HCT116 (cell line): ENCODE results near the gene CDCA4. TPM values are rescaled to one million over a fixed set of nuclear protein-coding genes. Genes with fewer than 3 reads are reported as not detected.

Experiments
- ATAC-seq: fragments of 200-7000 bp; cut with Tn5 transposase; 2 replicates; pipeline ENCODE4 v1.9.1; 2020; ENCODE audit warnings: mild to moderate bottlenecking, moderate library complexity
- BruUV-seq: library from RNA; stranded (reverse); fragments of 400-500 nt; replicated peaks from 2 replicates; lab custom pipeline; 2021; lab: Mats Ljungman, UMichigan
- CTCF ChIA-PET: fragments of 300-600 bp; sonication (Branson Sonifier 250); formaldehyde crosslinking; loops from one replicate; lab custom pipeline; 2021; ENCODE audit warnings: antibody characterized with exemption; lab: Charles Lee
- POLR2A ChIA-PET: fragments of 300-600, 350-600 bp; sonication (Branson Sonifier 250); formaldehyde crosslinking; loops from one replicate; lab custom pipeline; 2021; ENCODE audit warnings: antibody characterized with exemption; lab: Charles Lee
- RAD21 ChIA-PET, 2 experiments: fragments of 300-600 bp; sonication (Branson Sonifier 250); formaldehyde crosslinking; loops; one replicate each; lab custom pipeline; 2023; ENCODE audit warnings: low total read pairs in 2 of 2; ENCODE audit not compliant: uncharacterized antibody in 2 of 2, unreplicated experiment in 2 of 2, low non-redundant PET in 1 of 2; lab: Charles Lee
- DNase-seq: peaks from one replicate; pipeline ENCODE4 v3.0.0-alpha.2; 2010; ENCODE audit warnings: low read depth, low spot score
- H2AFZ ChIP-seq: fragments of 200-600 bp; shearing (Covaris generic), sonication (generic); 2 replicates; pipeline ENCODE4 v1.6.1; 2017; ENCODE audit warnings: low read depth, mixed run types, mixed read lengths, antibody characterized with exemption, low read length; ENCODE audit not compliant: poor library complexity, severe bottlenecking
- H3K27ac ChIP-seq: 2 replicates; pipeline ENCODE4 v1.5.1; 2012; ENCODE audit warnings: low read depth, low read length
- H3K27me3 ChIP-seq: fragments of 200-600 bp; sonication (generic); 2 replicates; pipeline ENCODE4 v1.6.1; 2016; ENCODE audit warnings: mixed run types, low read length, mixed read lengths; ENCODE audit not compliant: insufficient read depth
- H3K36me3 ChIP-seq, 2 experiments: fragments of 200-500 bp in 1 of 2; fragments of 200-600 bp in 1 of 2; sonication (Bioruptor generic) in 1 of 2; sonication (generic) in 1 of 2; 2 replicates each; pipeline versions ENCODE4 v1.5.1 to v1.6.1; 2014 to 2016; ENCODE audit warnings: low read length in 2 of 2, inconsistent platforms in 1 of 2, mixed read lengths in 1 of 2, mixed run types in 1 of 2; ENCODE audit not compliant: insufficient read depth in 2 of 2, control insufficient read depth in 1 of 2
- H3K4me1 ChIP-seq, 2 experiments: fragments of 200-600 bp in 1 of 2; sonication (generic) in 1 of 2; 2 replicates each; pipeline versions ENCODE4 v1.5.1 to v1.6.1; 2012 to 2017; ENCODE audit warnings: low read length in 2 of 2, inconsistent platforms in 1 of 2, mild to moderate bottlenecking in 1 of 2, mixed read lengths in 1 of 2, mixed run types in 1 of 2, moderate library complexity in 1 of 2; ENCODE audit not compliant: insufficient read depth in 2 of 2, control insufficient read depth in 1 of 2
- H3K4me2 ChIP-seq: fragments of 200-600 bp; sonication (generic); 2 replicates; pipeline ENCODE4 v1.6.1; 2017; ENCODE audit warnings: mixed run types, low read length, mixed read lengths
- H3K4me3 ChIP-seq, 2 experiments: fragments of 200-600 bp in 1 of 2; sonication (generic) in 1 of 2; replicated peaks in 1 of 2; 2 replicates each; pipeline ENCODE4 v1.5.1; 2011 to 2016; ENCODE audit warnings: low read length in 2 of 2, control low read depth in 1 of 2, low read depth in 1 of 2, mild to moderate bottlenecking in 1 of 2, mixed read lengths in 1 of 2, mixed run types in 1 of 2
- H3K79me2 ChIP-seq: fragments of 200-600 bp; sonication (generic); 2 replicates; pipeline ENCODE4 v1.6.1; 2017; ENCODE audit warnings: mild to moderate bottlenecking, mixed run types, low read length, moderate library complexity, mixed read lengths; ENCODE audit not compliant: insufficient read depth
- H3K9ac ChIP-seq: fragments of 200-600 bp; sonication (generic); 2 replicates; pipeline ENCODE4 v1.6.1; 2016; ENCODE audit warnings: low read length, mixed read lengths
- H3K9me2 ChIP-seq: fragments of 200-600 bp; sonication (generic), shearing (Covaris generic); 2 replicates; pipeline ENCODE4 v1.6.1; 2017; ENCODE audit warnings: mixed run types, mild to moderate bottlenecking, moderate library complexity; ENCODE audit not compliant: insufficient read depth
- H3K9me3 ChIP-seq, 2 experiments: fragments of 200-500 bp in 1 of 2; fragments of 200-600 bp in 1 of 2; sonication (Bioruptor generic) in 1 of 2; sonication (generic) in 1 of 2; 2 replicates each; pipeline ENCODE4 v1.6.1; 2014 to 2017; ENCODE audit warnings: low read length in 2 of 2, mixed read lengths in 2 of 2, inconsistent platforms in 1 of 2, low read depth in 1 of 2, mild to moderate bottlenecking in 1 of 2, mixed run types in 1 of 2, moderate library complexity in 1 of 2; ENCODE audit not compliant: control insufficient read depth in 1 of 2, insufficient read depth in 1 of 2
- H4K20me1 ChIP-seq: fragments of 200-600 bp; sonication (generic), shearing (Covaris generic); 2 replicates; pipeline ENCODE4 v1.6.1; 2017; ENCODE audit warnings: mixed run types, mild to moderate bottlenecking, moderate library complexity; ENCODE audit not compliant: insufficient read depth
- CBX3 ChIP-seq: IDR thresholded peaks from 2 replicates; pipeline ENCODE4 v1.6.1; 2012; ENCODE audit warnings: low read depth
- CEBPB ChIP-seq: IDR thresholded peaks from 2 replicates; pipeline ENCODE4 v1.6.1; 2012; ENCODE audit warnings: low read depth
- CTCF ChIP-seq, 3 experiments: fragments of 200-600 bp in 1 of 3; sonication (generic) in 1 of 3; IDR thresholded peaks in 2 of 3; conservative IDR thresholded peaks in 1 of 3; 2 replicates each; pipeline ENCODE4 v1.5.1; 2012 to 2017; ENCODE audit warnings: low read depth in 2 of 3, low read length in 2 of 3, antibody characterized with exemption in 1 of 3, borderline replicate concordance in 1 of 3, control low read depth in 1 of 3, mild to moderate bottlenecking in 1 of 3, mixed read lengths in 1 of 3, mixed run types in 1 of 3, moderate library complexity in 1 of 3; ENCODE audit not compliant: insufficient read depth in 1 of 3
- EGR1 ChIP-seq: IDR thresholded peaks from 2 replicates; pipeline ENCODE4 v1.6.1; 2012; ENCODE audit warnings: low read depth
- EZH2 ChIP-seq: fragments of 200-600 bp; sonication (generic); IDR thresholded peaks from 2 replicates; pipeline ENCODE4 v1.6.1; 2017; ENCODE audit warnings: antibody characterized with exemption, mixed run types
- EZH2phosphoT487 ChIP-seq: fragments of 200-600 bp; IDR thresholded peaks from 2 replicates; pipeline ENCODE4 v1.6.1; 2018; ENCODE audit warnings: antibody characterized with exemption, borderline replicate concordance
- JUND ChIP-seq: IDR thresholded peaks from 2 replicates; pipeline ENCODE4 v1.6.1; 2012
- POLR2A ChIP-seq: IDR thresholded peaks from 2 replicates; pipeline ENCODE4 v1.7.0; 2011; ENCODE audit warnings: borderline replicate concordance; ENCODE audit not compliant: insufficient read depth, insufficient read length; ENCODE audit errors: extremely low read depth
- RAD21 ChIP-seq: IDR thresholded peaks from 2 replicates; pipeline ENCODE4 v1.6.1; 2012; ENCODE audit warnings: low read depth, mild to moderate bottlenecking
- SIN3A ChIP-seq: IDR thresholded peaks from 2 replicates; pipeline ENCODE4 v1.6.1; 2012; ENCODE audit warnings: low read depth
- SP1 ChIP-seq: IDR thresholded peaks from 2 replicates; pipeline ENCODE4 v1.6.1; 2012; ENCODE audit warnings: low read depth
- SRF ChIP-seq: IDR thresholded peaks from 2 replicates; pipeline ENCODE4 v1.6.1; 2012; ENCODE audit warnings: low read depth
- ZBTB33 ChIP-seq: IDR thresholded peaks from 2 replicates; pipeline ENCODE4 v1.6.1; 2011; ENCODE audit warnings: mild to moderate bottlenecking, low read length, moderate library complexity; ENCODE audit not compliant: insufficient replicate concordance; ENCODE audit errors: extremely low read depth
- ZFX ChIP-seq: fragments of 450-650 bp; IDR thresholded peaks from 2 replicates; pipeline ENCODE4 v1.6.1; 2017
- ZNF274 ChIP-seq: fragments of 200-500 bp; sonication (Bioruptor generic); IDR thresholded peaks from 2 replicates; pipeline ENCODE4 v1.6.1; 2014; ENCODE audit warnings: mild to moderate bottlenecking, low read depth, low read length, inconsistent platforms
- intact Hi-C: fragments of 100-400 bp; cut with micrococcal nuclease; formaldehyde crosslinking; loops from 2 replicates; pipeline ENCODE4 v1.10.0; 2022
- total RNA-seq: library from RNA; stranded (reverse); gene quantifications from one replicate; pipeline ENCODE4 v1.2.1, GENCODE V29; 2021; ENCODE audit not compliant: unreplicated experiment
- TF ChIP-seq, protein P1 (sequence below): IDR thresholded peaks from 2 replicates; pipeline ENCODE4 v1.6.1; 2012; ENCODE audit warnings: low read depth
- TF ChIP-seq, protein P2 (sequence below): IDR thresholded peaks from 2 replicates; pipeline ENCODE4 v1.6.1; 2012

The CDCA4 gene
- total RNA-seq, 1 experiment from 2014 or later = 62.4 TPM

DNA sequence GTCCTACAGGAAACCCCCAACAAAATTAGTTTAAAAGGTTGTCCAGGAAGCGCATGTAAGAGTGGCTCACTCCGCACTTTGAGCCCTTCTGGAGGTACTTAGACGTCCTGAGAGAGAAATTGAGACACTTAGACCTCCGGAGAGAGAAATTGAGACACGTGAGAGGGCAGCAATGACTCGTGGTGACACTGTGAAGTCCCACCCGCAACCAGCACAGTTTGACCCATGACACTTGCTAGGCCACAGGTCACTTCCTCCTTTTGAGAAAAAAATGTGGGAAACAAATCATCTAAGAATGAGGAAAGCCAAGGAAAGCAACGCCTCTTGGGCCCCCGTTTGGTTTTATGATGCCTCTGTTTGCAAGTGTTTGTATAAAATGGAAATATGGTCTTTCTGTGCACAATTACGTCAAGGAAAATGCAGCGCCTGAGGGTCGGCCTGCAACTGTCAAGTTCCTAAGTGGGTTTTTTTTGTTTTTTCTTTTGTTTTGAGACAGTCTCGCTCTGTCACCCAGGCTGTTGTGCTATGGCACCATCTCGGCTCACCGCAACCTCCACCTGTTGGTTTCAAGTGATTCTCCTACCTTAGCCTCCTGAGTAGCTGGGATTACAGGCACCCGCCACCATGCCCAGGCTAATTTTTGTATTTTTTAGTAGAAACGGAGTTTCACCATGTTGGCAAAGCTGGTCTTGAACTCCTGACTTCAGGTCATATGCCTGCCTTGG lies 13.6 kb upstream of the CDCA4 start:
- TF ChIP-seq, protein P1, sequence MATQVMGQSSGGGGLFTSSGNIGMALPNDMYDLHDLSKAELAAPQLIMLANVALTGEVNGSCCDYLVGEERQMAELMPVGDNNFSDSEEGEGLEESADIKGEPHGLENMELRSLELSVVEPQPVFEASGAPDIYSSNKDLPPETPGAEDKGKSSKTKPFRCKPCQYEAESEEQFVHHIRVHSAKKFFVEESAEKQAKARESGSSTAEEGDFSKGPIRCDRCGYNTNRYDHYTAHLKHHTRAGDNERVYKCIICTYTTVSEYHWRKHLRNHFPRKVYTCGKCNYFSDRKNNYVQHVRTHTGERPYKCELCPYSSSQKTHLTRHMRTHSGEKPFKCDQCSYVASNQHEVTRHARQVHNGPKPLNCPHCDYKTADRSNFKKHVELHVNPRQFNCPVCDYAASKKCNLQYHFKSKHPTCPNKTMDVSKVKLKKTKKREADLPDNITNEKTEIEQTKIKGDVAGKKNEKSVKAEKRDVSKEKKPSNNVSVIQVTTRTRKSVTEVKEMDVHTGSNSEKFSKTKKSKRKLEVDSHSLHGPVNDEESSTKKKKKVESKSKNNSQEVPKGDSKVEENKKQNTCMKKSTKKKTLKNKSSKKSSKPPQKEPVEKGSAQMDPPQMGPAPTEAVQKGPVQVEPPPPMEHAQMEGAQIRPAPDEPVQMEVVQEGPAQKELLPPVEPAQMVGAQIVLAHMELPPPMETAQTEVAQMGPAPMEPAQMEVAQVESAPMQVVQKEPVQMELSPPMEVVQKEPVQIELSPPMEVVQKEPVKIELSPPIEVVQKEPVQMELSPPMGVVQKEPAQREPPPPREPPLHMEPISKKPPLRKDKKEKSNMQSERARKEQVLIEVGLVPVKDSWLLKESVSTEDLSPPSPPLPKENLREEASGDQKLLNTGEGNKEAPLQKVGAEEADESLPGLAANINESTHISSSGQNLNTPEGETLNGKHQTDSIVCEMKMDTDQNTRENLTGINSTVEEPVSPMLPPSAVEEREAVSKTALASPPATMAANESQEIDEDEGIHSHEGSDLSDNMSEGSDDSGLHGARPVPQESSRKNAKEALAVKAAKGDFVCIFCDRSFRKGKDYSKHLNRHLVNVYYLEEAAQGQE = no peak
- no peak for TF ChIP-seq CEBPB
- no peak for TF ChIP-seq SRF
- TF ChIP-seq, protein P2, sequence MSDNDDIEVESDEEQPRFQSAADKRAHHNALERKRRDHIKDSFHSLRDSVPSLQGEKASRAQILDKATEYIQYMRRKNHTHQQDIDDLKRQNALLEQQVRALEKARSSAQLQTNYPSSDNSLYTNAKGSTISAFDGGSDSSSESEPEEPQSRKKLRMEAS = no peak
- no peak for TF ChIP-seq EZH2phosphoT487
- TF ChIP-seq EGR1 = no peak
- TF ChIP-seq SP1 = no peak
- TF ChIP-seq CTCF (IDR thresholded peaks at IDR 0.05 in 2 of 3, conservative IDR thresholded peaks at IDR 0.05 in 1 of 3; ENCODE audit: borderline replicate concordance in 1 of 3, insufficient read depth in 1 of 3, low read depth in 2 of 3, low read length in 2 of 3) = no peak
- TF ChIP-seq ZBTB33 = no peak
- no peak for TF ChIP-seq SIN3A
- TF ChIP-seq EZH2 = no peak
- TF ChIP-seq ZFX = no peak
- no peak for TF ChIP-seq ZNF274
- TF ChIP-seq POLR2A = no peak
- TF ChIP-seq RAD21 = no peak
- TF ChIP-seq JUND = no peak
- no peak for TF ChIP-seq CBX3
- Histone ChIP-seq H3K36me3 (no peaks in the 10 kb centered on the region), H3K4me2 (no peak overlapping the region), H3K27ac (no peak overlapping the region), H3K9me2 (no peaks in the 10 kb centered on the region), H4K20me1 (no peaks in the 10 kb centered on the region), H3K4me1 (peaks cover 0 to 3% of the 10 kb centered on the region in 2 experiments; a peak in 1 of 4 replicates), H2AFZ (no peak overlapping the region), H3K79me2 (no peaks in the 10 kb centered on the region), H3K4me3 (no peak overlapping the region), H3K9ac (no peak overlapping the region), H3K27me3 (no peaks in the 10 kb centered on the region), H3K9me3 (no peaks in the 10 kb centered on the region)
- ATAC-seq (no peak), DNase-seq (no peak)
- CTCF ChIA-PET = no interaction called here
- POLR2A ChIA-PET = no interaction called here
- RAD21 ChIA-PET = no interaction called here
- BruUV-seq = no TSS peak
- intact Hi-C loops = no loop called here
